ENCODE results near the gene KATNAL1. TPM values are rescaled to one million over a fixed set of nuclear protein-coding genes. Genes with fewer than 3 reads are reported as not detected.
"Not testable (repeated sequence)": the region's sequence is repeated elsewhere in the genome, so short reads cannot be mapped to it uniquely, and the experiment has no call there.

Gene KATNAL1
- total RNA-seq, 1 donor from 2014 or later = 74.6 TPM

- Mint-ChIP-seq H3K4me1 (ENCODE audit: low read depth, unreplicated experiment) (peaks cover 7% of the 10 kb centered on the region), H3K36me3 (ENCODE audit: unreplicated experiment) (peaks cover 17% of the 10 kb centered on the region), H3K4me3 (ENCODE audit: unreplicated experiment) (no peak overlapping the region), H3K9me3 (ENCODE audit: unreplicated experiment) (peaks cover 6% of the 10 kb centered on the region), H3K27me3 (ENCODE audit: unreplicated experiment) (peaks cover 2% of the 10 kb centered on the region), H3K27ac (ENCODE audit: unreplicated experiment) (no peak overlapping the region)
- no peak for DNase-seq
- no peak for TF ChIP-seq CTCF (IDR thresholded peaks at IDR 0.05; ENCODE audit: partially characterized antibody, unreplicated experiment)
Measured at GRCh38 chr13:30181888-30182651, 125.3 kb downstream of the KATNAL1 start.

GRCh38 chr13:30179597-30180276 lies 127.6 kb downstream of the KATNAL1 start:
- H3K36me3 Mint-ChIP-seq (ENCODE audit: unreplicated experiment) = peaks cover 12% of the 10 kb centered on the region
- H3K4me1 Mint-ChIP-seq (ENCODE audit: low read depth, unreplicated experiment) = no peaks in the 10 kb centered on the region
- no peak overlapping the region for H3K27ac Mint-ChIP-seq (ENCODE audit: unreplicated experiment)
- no peak for TF ChIP-seq CTCF (IDR thresholded peaks at IDR 0.05; ENCODE audit: partially characterized antibody, unreplicated experiment)
- no peaks in the 10 kb centered on the region for H3K27me3 Mint-ChIP-seq (ENCODE audit: unreplicated experiment)
- no peak overlapping the region for H3K4me3 Mint-ChIP-seq (ENCODE audit: unreplicated experiment)
- H3K9me3 Mint-ChIP-seq (ENCODE audit: unreplicated experiment) = peaks cover 4% of the 10 kb centered on the region
- no peak for DNase-seq

- no peak for DNase-seq
- Mint-ChIP-seq H3K27ac (ENCODE audit: unreplicated experiment) (no peak overlapping the region), H3K9me3 (ENCODE audit: unreplicated experiment) (peaks cover 2% of the 10 kb centered on the region), H3K27me3 (ENCODE audit: unreplicated experiment) (no peaks in the 10 kb centered on the region), H3K4me1 (ENCODE audit: low read depth, unreplicated experiment) (no peaks in the 10 kb centered on the region), H3K36me3 (ENCODE audit: unreplicated experiment) (peaks cover 5% of the 10 kb centered on the region), H3K4me3 (ENCODE audit: unreplicated experiment) (no peak overlapping the region)
- TF ChIP-seq CTCF (IDR thresholded peaks at IDR 0.05; ENCODE audit: partially characterized antibody, unreplicated experiment) = no peak
Measured at GRCh38 chr13:30178976-30179375, 128.4 kb downstream of the KATNAL1 start.

- H3K4me1 Mint-ChIP-seq (ENCODE audit: low read depth, unreplicated experiment) = no peaks in the 10 kb centered on the region
- H3K9me3 Mint-ChIP-seq (ENCODE audit: unreplicated experiment) = peaks cover 3% of the 10 kb centered on the region
- no peak for TF ChIP-seq CTCF (IDR thresholded peaks at IDR 0.05; ENCODE audit: partially characterized antibody, unreplicated experiment)
- no peaks in the 10 kb centered on the region for H3K27me3 Mint-ChIP-seq (ENCODE audit: unreplicated experiment)
- no peak overlapping the region for H3K27ac Mint-ChIP-seq (ENCODE audit: unreplicated experiment)
- H3K4me3 Mint-ChIP-seq (ENCODE audit: unreplicated experiment) = no peak overlapping the region
- DNase-seq = no peak
- H3K36me3 Mint-ChIP-seq (ENCODE audit: unreplicated experiment) = no peaks in the 10 kb centered on the region
Measured at GRCh38 chr13:30175166-30175565, 132.2 kb downstream of the KATNAL1 start.

GRCh38 chr13:30174250-30174649 lies 133.1 kb downstream of the KATNAL1 start:
- not testable (repeated sequence) for H3K4me3 Mint-ChIP-seq (ENCODE audit: unreplicated experiment); H3K27me3 Mint-ChIP-seq (ENCODE audit: unreplicated experiment)

More at GRCh38 chr13:30174250-30174649, 133.1 kb downstream of the KATNAL1 start:
- not testable (repeated sequence) for H3K4me1 Mint-ChIP-seq (ENCODE audit: low read depth, unreplicated experiment); DNase-seq; H3K27ac Mint-ChIP-seq (ENCODE audit: unreplicated experiment); H3K36me3 Mint-ChIP-seq (ENCODE audit: unreplicated experiment); H3K9me3 Mint-ChIP-seq (ENCODE audit: unreplicated experiment)
